Nephron (organoid): Measurements from ENCODE around the gene PAM.

Experiments used
- H3K27ac Mint-ChIP-seq, 3 experiments: 2 replicates each; pipeline ENCODE4 v1.8.0; 2020; ENCODE audit warnings: mixed read lengths in 3 of 3, mild to moderate bottlenecking in 2 of 3, moderate library complexity in 1 of 3
- H3K27me3 Mint-ChIP-seq: 2 replicates; pipeline ENCODE4 v1.8.0; 2021; ENCODE audit warnings: low read depth, mild to moderate bottlenecking, moderate library complexity, mixed read lengths
- H3K36me3 Mint-ChIP-seq: 2 replicates; pipeline ENCODE4 v1.8.0; 2020; ENCODE audit warnings: low read depth, mixed read lengths
- H3K4me1 Mint-ChIP-seq: 2 replicates; pipeline ENCODE4 v1.8.0; 2020; ENCODE audit warnings: mixed read lengths
- H3K4me3 Mint-ChIP-seq, 3 experiments: 2 replicates each; pipeline ENCODE4 v1.8.0; 2020; ENCODE audit warnings: mild to moderate bottlenecking in 3 of 3, mixed read lengths in 3 of 3, moderate library complexity in 2 of 3
- H3K9me3 Mint-ChIP-seq: 2 replicates; pipeline ENCODE4 v1.8.0; 2020; ENCODE audit warnings: mixed read lengths
- TF ChIP-seq, protein P1 (sequence below), 3 experiments: fragments of 200-600 bp; sonication (generic); IDR thresholded peaks; one replicate each; pipeline ENCODE4 v1.5.0; 2021; ENCODE audit warnings: antibody characterized with exemption in 3 of 3; ENCODE audit not compliant: unreplicated experiment in 3 of 3

Gene PAM

DNA sequence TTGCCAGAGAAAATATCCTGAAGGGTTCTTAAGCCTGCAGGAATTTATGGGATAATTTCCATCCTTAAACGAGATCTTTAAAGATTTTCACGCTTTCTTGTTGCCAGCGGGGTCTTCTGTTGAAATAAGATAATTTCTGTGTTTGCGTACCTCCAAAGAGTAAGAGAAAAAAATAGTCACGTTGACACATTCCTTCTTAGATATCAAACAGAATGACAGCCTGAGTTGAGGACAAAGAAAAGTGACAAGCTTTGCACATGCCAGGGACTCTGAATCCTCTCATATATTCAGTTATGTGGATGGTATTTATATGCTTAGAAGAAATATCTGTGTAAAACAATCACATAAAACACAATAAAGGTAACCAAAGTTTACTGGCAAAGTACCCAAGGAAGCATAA is 21.6 kb upstream of the PAM start:
- no peak overlapping the region for H3K27ac Mint-ChIP-seq
- H3K9me3 Mint-ChIP-seq = no peaks in the 10 kb centered on the region
- H3K27me3 Mint-ChIP-seq = no peaks in the 10 kb centered on the region
- TF ChIP-seq, protein P1, sequence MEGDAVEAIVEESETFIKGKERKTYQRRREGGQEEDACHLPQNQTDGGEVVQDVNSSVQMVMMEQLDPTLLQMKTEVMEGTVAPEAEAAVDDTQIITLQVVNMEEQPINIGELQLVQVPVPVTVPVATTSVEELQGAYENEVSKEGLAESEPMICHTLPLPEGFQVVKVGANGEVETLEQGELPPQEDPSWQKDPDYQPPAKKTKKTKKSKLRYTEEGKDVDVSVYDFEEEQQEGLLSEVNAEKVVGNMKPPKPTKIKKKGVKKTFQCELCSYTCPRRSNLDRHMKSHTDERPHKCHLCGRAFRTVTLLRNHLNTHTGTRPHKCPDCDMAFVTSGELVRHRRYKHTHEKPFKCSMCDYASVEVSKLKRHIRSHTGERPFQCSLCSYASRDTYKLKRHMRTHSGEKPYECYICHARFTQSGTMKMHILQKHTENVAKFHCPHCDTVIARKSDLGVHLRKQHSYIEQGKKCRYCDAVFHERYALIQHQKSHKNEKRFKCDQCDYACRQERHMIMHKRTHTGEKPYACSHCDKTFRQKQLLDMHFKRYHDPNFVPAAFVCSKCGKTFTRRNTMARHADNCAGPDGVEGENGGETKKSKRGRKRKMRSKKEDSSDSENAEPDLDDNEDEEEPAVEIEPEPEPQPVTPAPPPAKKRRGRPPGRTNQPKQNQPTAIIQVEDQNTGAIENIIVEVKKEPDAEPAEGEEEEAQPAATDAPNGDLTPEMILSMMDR (IDR thresholded peaks at IDR 0.05; ENCODE audit: unreplicated experiment in 3 of 3) = no peak
- no peaks in the 10 kb centered on the region for H3K4me1 Mint-ChIP-seq
- H3K36me3 Mint-ChIP-seq = no peaks in the 10 kb centered on the region
- no peak overlapping the region for H3K4me3 Mint-ChIP-seq

DNA sequence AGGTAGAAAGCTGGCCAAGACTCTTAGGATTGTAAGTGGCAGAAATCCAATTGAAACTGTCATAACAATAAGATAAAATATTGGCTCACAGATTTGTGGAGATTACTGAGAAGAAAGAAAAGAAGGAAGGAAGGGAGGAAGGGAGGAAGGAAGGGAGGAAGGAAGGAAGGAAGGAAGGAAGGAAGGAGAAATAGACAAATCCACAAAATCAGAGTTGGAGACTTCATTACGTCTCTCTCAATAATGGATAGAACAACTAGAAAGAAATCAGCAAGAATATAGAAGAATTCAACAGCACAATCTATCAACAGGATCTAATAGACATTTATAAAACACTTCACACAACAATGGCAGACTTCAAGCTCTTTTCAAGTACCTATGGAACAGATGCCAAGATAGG is 17.9 kb upstream of the PAM start:
- Mint-ChIP-seq H3K27me3 (no peaks in the 10 kb centered on the region), H3K4me3 (no peak overlapping the region), H3K9me3 (no peaks in the 10 kb centered on the region), H3K4me1 (no peaks in the 10 kb centered on the region), H3K36me3 (no peaks in the 10 kb centered on the region), H3K27ac (no peak overlapping the region)
- TF ChIP-seq, protein P1 (IDR thresholded peaks at IDR 0.05; ENCODE audit: unreplicated experiment in 3 of 3) = no peak

DNA sequence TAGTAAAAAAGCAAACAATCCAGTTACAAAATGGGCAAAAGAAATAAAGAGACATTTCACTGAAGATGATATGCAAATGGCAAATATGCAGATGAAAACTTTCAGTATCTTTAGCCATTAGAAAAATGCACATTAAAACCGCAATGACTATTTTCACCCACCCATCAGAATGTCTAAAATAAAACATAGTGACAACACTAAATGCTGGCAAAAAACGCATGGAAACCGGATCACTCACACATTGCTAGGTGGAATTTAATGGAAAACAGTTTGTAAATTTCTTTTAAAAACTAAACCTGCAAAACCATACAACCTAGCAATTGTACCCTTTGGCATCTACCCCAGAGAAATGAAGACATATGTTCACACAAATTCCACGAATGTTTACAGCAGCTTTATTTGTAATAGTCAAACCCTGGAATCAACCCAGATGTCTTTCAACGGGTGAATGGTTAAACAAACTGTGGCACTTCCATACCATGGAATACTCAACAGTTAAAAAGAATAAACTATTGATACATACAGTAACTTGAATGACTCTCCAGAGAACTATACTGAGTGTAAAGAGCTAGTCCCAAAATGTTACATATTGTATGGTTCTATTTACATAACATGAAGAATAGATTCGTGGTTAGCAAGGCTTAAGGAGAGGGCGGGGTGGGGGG is 17.2 kb upstream of the PAM start:
- no peaks in the 10 kb centered on the region for H3K9me3 Mint-ChIP-seq
- no peaks in the 10 kb centered on the region for H3K4me1 Mint-ChIP-seq
- H3K27ac Mint-ChIP-seq = no peak overlapping the region
- no peaks in the 10 kb centered on the region for H3K36me3 Mint-ChIP-seq
- no peak overlapping the region for H3K4me3 Mint-ChIP-seq
- TF ChIP-seq, protein P1 (IDR thresholded peaks at IDR 0.05; ENCODE audit: unreplicated experiment in 3 of 3) = no peak
- H3K27me3 Mint-ChIP-seq = no peaks in the 10 kb centered on the region

DNA sequence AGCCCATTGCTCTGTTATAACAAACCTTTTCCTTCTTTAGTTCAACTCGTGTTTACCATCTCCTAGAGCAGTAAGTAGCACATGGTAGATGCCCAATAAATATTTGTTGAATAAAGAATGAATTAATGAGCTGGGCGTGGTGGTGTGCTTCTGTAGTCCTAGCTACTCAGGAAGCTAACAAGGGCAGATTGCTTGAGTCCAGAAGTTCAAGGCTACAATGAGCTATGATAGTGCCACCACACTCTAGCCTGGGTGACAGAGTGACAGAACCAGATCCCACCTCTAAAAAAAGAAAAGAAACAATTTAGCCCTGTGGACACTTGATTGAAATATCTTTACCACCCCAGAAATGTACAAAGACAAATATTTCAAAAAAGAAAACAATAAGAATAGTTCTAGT is 14.6 kb upstream of the PAM start:
- Mint-ChIP-seq H3K9me3 (no peaks in the 10 kb centered on the region), H3K27me3 (no peaks in the 10 kb centered on the region), H3K4me1 (no peaks in the 10 kb centered on the region), H3K36me3 (no peaks in the 10 kb centered on the region), H3K4me3 (no peak overlapping the region), H3K27ac (no peak overlapping the region)
- TF ChIP-seq, protein P1 (IDR thresholded peaks at IDR 0.05; ENCODE audit: unreplicated experiment in 3 of 3) = no peak

DNA sequence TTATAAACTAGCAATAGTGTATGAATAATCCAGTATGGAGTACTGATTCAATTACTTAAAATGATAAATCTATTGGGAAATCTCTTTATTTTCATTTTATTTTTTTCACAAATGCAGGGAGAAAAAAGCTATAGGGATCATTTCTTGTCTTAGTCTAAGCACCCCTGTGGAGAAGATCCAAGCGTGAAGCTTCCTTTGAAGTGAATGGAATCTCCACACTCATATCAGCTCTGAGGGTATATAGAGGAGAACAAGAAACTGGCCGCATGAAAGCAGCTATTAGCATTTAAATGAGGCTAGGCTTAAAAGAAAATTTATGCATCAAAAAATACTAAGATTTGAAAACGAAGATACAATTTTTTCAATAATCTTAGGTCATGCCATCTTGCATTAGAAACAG is 12.9 kb upstream of the PAM start:
- Mint-ChIP-seq H3K27me3 (no peaks in the 10 kb centered on the region), H3K4me1 (no peaks in the 10 kb centered on the region), H3K36me3 (no peaks in the 10 kb centered on the region)

DNA sequence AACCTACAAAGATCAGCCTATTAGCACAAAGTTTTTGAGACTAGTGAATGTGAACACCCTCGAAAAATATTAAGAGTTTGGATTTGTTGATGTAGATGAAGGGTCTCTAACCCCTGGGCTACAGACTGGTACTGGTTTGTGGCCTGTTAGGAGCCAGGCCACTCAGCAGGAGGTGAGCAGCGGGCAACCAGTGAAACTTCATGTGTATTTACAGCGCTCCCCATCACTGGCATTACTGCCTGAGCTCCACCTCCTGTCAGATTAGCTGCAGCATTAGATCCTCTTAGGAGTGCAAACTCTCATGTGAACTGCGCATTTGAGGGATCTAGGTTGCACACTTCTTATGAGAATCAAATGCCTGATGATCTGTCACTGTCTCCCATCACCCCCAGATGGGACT is 11.2 kb upstream of the PAM start:
- Mint-ChIP-seq H3K36me3 (no peaks in the 10 kb centered on the region), H3K27ac (no peak overlapping the region), H3K4me3 (no peak overlapping the region), H3K27me3 (no peaks in the 10 kb centered on the region), H3K4me1 (no peaks in the 10 kb centered on the region), H3K9me3 (no peaks in the 10 kb centered on the region)
- TF ChIP-seq, protein P1 (IDR thresholded peaks at IDR 0.05; ENCODE audit: unreplicated experiment in 3 of 3) = no peak

More for the DNA sequence above, 12.9 kb upstream of the PAM start:
- no peak overlapping the region for H3K27ac Mint-ChIP-seq
- H3K9me3 Mint-ChIP-seq = no peaks in the 10 kb centered on the region
- TF ChIP-seq, protein P1 (IDR thresholded peaks at IDR 0.05; ENCODE audit: unreplicated experiment in 3 of 3) = no peak
- H3K4me3 Mint-ChIP-seq = no peak overlapping the region
